Stimulated activated CD8-positive, alpha-beta memory T cell treated with anti-CD3 and anti-CD28 coated beads, Interleukin-15, amount 100 ng/mL, for 1 hour (primary cell): Measurements from ENCODE around the gene NEMP2.

ENCODE experiments used
- DNase-seq: peaks from one replicate; pipeline ENCODE4 v3.0.0-alpha.2; 2020; ENCODE audit warnings: low read depth

NEMP2 gene

GRCh38 chr2:190554357-190555006 is 20.0 kb upstream of the NEMP2 start:
- DNase-seq: no peak

DNA sequence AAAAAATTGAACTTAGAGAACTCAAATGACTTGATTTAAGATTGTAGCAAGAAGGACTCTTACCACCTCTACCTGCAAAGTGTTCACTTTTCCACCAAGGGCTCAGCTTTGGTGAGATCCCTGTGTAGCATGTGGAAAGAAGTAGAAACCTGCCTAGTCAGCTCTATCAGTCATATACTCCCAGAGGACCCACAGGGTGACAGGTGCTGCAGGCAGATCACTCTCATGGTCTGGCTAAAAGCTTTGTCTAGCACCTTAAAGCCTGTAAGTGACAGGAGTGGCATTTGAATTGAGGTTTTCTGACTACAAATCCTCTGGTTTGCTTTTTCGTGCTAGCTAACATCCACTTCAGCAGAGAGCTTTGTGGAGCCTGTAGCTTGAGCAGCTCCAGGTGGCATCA is 18.7 kb upstream of the NEMP2 start:
- DNase-seq: no peak

DNA sequence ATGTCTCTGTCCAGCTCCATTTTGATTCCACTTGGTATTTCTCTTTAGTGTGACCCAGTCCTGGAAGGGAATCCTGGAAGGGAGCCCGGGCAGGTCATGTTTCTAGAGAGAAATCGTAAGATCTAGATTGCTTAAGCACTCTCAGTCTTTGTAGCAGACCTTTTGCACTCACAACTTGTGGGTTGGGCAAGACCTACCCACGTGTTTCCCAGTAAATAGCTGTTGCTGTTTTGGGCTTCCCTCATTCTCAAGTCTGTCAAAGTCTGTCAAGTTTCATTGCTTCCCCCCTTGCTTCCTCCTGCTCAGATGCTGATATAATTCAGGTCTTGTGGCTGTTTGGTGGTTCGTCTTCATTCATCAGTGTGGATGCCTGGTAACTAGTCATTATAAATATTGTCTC is 17.4 kb upstream of the NEMP2 start:
- DNase-seq: no peak

- no peak for DNase-seq
Observed at GRCh38 chr2:190550137-190550536, 15.6 kb upstream of the NEMP2 start.

GRCh38 chr2:190547886-190548285 is 13.4 kb upstream of the NEMP2 start:
- no peak for DNase-seq

DNA sequence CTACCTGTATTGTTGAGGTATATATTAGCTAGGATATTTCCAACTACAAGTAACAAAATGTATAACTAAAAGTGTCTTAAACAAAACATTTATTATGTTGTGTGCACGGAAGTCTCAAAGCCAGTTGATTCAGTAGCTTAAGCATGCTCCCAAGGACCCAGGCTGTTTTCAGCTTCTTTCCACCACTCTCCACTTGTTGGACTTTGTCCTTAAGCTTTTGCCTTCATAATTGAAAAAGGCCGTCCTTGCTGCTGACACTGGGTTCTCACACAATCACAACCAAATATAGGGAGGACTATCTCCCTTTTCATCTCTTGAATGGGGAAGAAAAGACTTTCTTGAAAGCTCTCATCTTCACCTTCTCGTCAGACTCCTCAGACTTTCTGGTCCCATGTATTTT is 12.2 kb upstream of the NEMP2 start:
- DNase-seq: no peak

DNA sequence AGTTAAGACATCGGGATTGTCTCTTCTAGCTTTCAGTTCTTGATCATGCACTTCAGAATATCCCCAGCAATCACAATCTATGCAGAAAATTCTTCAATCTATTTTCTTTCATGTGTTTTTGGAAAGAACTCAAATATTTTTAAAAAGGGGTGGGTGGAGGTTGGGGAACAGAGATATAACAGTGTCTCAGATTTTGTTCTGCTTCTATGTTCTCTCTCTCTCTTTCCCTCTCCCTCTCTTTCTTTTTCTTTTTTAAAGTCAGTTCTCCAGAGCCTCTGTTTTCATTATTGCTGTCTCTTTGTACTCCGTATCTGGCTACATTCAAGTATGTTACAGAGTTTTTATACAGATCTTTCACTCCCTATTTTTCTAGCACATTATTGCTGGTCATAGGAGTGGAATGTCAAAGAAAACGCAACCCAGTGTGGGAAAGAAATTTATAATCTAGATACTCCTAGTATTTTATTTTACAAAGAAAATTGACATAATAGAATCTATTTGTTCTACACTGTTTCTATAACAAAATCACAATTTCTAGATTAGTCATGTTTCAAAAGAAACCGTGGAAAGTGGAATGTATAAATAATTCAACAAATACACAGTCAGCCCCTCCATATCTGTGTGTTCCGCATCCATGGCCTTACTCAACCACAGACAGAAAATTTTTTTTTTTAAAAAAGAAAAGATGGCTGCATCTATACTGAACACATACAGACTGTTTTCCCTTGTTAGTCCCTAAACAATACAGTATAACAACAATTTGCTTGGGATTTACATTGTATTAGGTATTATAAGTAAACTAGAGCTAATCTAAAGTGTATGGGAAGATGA is 11.2 kb upstream of the NEMP2 start:
- no peak for DNase-seq

GRCh38 chr2:190545093-190545492 is 10.6 kb upstream of the NEMP2 start:
- DNase-seq: no peak

DNA sequence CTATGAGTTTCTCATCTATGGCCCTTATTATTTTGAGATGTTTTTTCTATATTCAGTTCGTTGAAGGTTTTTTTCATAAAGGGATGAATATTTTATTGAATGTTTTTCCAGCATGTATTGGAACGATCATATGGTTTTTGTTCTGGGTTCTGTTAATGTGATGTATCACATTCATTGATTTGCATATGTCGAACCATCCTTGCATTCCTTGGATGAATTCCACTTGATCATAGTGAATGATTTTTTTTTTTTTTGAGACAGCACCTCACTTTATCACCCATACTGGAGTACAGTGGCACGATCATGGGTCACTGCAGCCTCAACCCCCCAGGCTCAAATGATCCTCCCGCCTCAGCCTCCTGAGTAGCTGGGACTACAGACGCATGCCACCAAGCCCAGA is 5.5 kb upstream of the NEMP2 start:
- no peak for DNase-seq

- DNase-seq: no peak
Observed at GRCh38 chr2:190538201-190538600, 3.7 kb upstream of the NEMP2 start.

- no peak for DNase-seq
Observed at GRCh38 chr2:190537765-190538164, 3.2 kb upstream of the NEMP2 start.

DNA sequence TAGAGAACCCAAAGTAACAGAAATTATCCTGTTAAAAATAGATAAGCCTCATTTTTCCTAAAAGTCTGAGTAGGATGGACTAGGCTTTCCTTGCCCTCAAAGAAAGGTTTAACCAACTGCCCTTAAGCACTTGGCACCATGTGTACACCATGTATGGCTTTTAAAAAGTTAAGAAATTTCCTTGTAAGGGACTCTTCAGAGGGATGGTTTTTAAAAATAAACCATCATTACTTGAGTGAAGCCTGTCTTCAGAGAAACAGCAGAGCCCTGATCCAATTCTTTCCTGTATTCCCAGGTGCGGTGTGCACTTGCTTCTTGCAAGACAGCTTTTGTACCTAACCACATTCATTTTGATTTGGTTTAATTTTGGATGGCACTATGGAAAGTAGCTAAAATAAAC is 1.1 kb upstream of the NEMP2 start:
- no peak for DNase-seq

DNA sequence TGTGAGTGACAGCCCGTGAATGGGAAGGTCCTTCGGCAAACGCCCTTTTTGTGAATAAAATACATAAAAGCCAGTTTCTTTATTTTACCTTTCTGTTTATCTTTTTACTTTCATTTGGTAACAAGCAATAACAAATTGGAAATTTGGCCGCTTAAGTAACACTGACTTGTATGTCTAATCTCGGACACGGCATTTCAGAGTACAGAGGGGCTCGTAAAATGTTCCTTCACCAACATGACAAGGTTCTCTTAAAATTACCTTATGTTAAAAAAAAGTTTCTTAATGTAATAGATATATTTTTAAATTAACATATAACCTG is 558 bp upstream of the NEMP2 start:
- DNase-seq: no peak

DNA sequence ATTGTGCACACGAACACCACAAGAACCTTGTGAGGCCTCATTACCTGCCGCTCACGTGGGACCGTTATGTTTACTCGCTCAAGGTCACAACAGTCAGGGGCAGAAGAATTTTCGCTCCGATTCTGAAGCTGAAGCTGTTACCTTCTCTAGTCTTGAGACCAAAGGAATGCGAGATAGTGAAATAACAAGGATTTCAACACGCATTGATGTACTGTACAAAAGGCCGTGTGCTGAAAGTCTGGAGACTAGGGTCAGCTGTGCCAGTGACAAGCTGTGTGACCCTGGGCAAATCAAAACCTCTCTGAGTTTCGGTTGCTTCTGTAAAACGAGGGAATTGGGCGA is 583 bp downstream of the NEMP2 start:
- no peak for DNase-seq

DNA sequence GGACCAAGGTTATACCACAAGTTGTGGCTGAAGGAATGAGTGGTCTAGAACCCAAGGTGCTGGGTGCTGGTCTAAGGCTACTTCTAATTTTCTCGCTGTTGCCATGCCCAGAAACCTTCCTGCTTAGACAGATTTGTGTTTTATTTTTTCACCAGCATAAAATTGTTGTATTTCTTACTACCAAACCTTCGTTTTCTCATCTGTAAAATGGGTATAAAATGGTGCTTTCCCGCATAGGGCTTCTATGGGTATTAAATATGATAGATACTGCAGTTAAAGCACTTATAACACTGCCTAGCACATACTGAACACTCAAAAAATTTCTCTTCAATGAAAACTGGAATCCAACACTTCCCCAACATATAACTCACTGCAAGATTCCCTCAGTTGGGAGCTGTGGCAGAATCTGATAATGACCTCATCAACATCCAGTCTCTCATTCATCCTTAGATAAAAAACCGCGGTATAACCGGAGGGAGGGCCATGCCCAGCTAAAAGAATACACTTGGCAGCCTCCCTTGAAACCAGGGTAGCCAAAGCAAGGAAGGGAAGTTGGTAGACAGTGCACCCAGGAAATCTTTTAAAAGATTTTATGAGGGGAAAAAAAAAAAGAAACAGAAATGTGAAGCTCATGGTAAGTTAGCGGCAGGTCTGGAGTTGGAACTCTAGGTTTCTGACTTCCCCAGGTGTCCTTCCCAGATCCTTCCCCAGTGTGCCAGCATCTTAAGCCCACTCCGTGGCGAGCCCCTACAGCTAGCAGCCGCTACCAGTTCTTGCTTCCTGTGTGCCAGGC is 1.2 kb downstream of the NEMP2 start:
- no peak for DNase-seq

- DNase-seq: no peak
Observed at GRCh38 chr2:190532581-190532980, 1.9 kb downstream of the NEMP2 start.

- no peak for DNase-seq
Observed at GRCh38 chr2:190530248-190530900, 4.1 kb downstream of the NEMP2 start.

- no peak for DNase-seq
Observed at GRCh38 chr2:190529486-190530247, 4.9 kb downstream of the NEMP2 start.

DNA sequence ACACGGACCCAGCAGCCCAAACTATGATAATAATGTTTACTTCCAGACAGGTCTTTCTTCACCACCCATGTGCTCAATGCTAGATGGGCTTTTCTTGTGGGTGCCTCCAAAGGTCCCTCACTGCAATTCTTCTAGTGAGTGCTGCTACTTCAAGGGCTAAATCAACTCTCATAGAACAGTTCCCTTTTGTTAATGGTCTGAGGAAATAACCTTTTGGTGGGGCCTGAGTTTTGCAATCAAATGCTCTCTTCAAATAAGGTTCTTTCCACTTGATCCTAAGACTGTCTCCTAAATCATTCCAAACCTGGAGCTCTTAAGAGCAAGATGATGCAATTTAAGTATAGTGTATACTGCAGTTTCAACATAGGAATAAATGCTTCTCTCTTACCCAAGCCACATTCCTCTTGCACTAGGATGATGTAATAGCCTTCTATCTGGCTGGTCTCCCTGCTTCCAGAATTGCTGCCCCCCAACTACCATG is 6.0 kb downstream of the NEMP2 start:
- DNase-seq: no peak

- no peak for DNase-seq
Observed at GRCh38 chr2:190527918-190528317, 6.6 kb downstream of the NEMP2 start.

- DNase-seq: no peak
Observed at GRCh38 chr2:190527214-190527613, 7.3 kb downstream of the NEMP2 start.
